Hepatocyte (in vitro differentiated cells): ENCODE measurements around the gene GOLGA8N.
"Not testable (repeated sequence)": the region's sequence is repeated elsewhere in the genome, so short reads cannot be mapped to it uniquely, and the experiment has no call there.

Experiments used
- EZH2phosphoT487 ChIP-seq: fragments of 200-600 bp; sonication (generic); IDR thresholded peaks from one replicate; pipeline ENCODE4 v1.6.1; 2018; ENCODE audit warnings: antibody characterized with exemption, mild to moderate bottlenecking, low read depth, moderate library complexity; ENCODE audit not compliant: unreplicated experiment, severe bottlenecking
- TF ChIP-seq, protein P1 (sequence below): fragments of 200-600 bp; sonication (generic); IDR thresholded peaks from 2 replicates; pipeline ENCODE4 v1.5.1; 2016; ENCODE audit warnings: antibody characterized with exemption, mild to moderate bottlenecking; ENCODE audit not compliant: poor library complexity

- TF ChIP-seq EZH2phosphoT487 = not testable (repeated sequence)
- TF ChIP-seq, protein P1, sequence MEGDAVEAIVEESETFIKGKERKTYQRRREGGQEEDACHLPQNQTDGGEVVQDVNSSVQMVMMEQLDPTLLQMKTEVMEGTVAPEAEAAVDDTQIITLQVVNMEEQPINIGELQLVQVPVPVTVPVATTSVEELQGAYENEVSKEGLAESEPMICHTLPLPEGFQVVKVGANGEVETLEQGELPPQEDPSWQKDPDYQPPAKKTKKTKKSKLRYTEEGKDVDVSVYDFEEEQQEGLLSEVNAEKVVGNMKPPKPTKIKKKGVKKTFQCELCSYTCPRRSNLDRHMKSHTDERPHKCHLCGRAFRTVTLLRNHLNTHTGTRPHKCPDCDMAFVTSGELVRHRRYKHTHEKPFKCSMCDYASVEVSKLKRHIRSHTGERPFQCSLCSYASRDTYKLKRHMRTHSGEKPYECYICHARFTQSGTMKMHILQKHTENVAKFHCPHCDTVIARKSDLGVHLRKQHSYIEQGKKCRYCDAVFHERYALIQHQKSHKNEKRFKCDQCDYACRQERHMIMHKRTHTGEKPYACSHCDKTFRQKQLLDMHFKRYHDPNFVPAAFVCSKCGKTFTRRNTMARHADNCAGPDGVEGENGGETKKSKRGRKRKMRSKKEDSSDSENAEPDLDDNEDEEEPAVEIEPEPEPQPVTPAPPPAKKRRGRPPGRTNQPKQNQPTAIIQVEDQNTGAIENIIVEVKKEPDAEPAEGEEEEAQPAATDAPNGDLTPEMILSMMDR = not testable (repeated sequence)
Observed at GRCh38 chr15:32585844-32586243, 7.4 kb upstream of the GOLGA8N start.
